ENCODE results near the gene SLC6A20.

GRCh38 chr3:45741742-45742460 is 54.4 kb downstream of the SLC6A20 start:
- TF ChIP-seq POLR2A (IDR thresholded peaks at IDR 0.05): no peak
- TF ChIP-seq EP300 (IDR thresholded peaks at IDR 0.05): no peak
- TF ChIP-seq CTCF (IDR thresholded peaks at IDR 0.05): no peak

Data from gastroesophageal sphincter (tissue), 3 donors.